Transverse colon (tissue), 4 donors: ENCODE measurements around the gene OCRL. TPM values are rescaled to one million over a fixed set of nuclear protein-coding genes. Genes with fewer than 3 reads are reported as not detected.

Experiments
- DNase-seq: peaks from one replicate; pipeline ENCODE4 v3.0.0-alpha.2; 2019
- H3K27ac ChIP-seq, 4 donors: fragments of 200-600 bp; sonication (generic); 2 replicates each; pipeline ENCODE4 v1.5.1; 2016 to 2018; ENCODE audit warnings: inconsistent platforms in 4 of 4
- H3K27me3 ChIP-seq: fragments of 200-600 bp; sonication (generic); 2 replicates; pipeline ENCODE4 v1.5.1; 2017; ENCODE audit warnings: inconsistent platforms
- H3K36me3 ChIP-seq, 4 donors: fragments of 200-600 bp; sonication (generic); 2 replicates each; pipeline ENCODE4 v1.5.1; 2017 to 2019; ENCODE audit warnings: inconsistent platforms in 4 of 4
- H3K4me1 ChIP-seq, 4 donors: fragments of 200-600 bp; sonication (generic); 2 replicates each; pipeline ENCODE4 v1.5.1; 2017 to 2020; ENCODE audit warnings: inconsistent platforms in 4 of 4
- H3K4me3 ChIP-seq, 4 donors: fragments of 200-600 bp; sonication (generic); 1 replicate in 1 of 4; 2 replicates in 3 of 4; pipeline versions ENCODE4 v1.5.1 to v1.6.1; 2017 to 2019; ENCODE audit warnings: inconsistent platforms in 4 of 4
- H3K9me3 ChIP-seq, 2 donors: fragments of 200-600 bp; sonication (generic); 2 replicates each; pipeline ENCODE4 v1.5.1; 2017 to 2019; ENCODE audit warnings: inconsistent platforms in 2 of 2
- EP300 ChIP-seq: sonication (generic); formaldehyde crosslinking; IDR thresholded peaks from one replicate; pipeline ENCODE4 v1.6.1; 2017; ENCODE audit warnings: antibody characterized with exemption, low read depth
- POLR2A ChIP-seq: fragments of 450-650 bp; IDR thresholded peaks from one replicate; pipeline ENCODE4 v1.6.1; 2016; ENCODE audit warnings: antibody characterized with exemption, mild to moderate bottlenecking, moderate library complexity
- POLR2AphosphoS5 ChIP-seq, 3 donors: sonication (generic); formaldehyde crosslinking; IDR thresholded peaks; one replicate each; pipeline ENCODE4 v1.6.1; 2016; ENCODE audit warnings: antibody characterized with exemption in 3 of 3
- whole genome bisulfite sequencing, 2 donors: methylation state at CpG; one replicate each; pipeline ENCODE4 v1.1.5; 2018; ENCODE audit warnings: low coverage in 1 of 2; 5-methylcytosine and 5-hydroxymethylcytosine counted together
- in situ Hi-C, 4 donors: fragments of 200-750 bp; cut with MboI; loops; one replicate each; pipeline versions ENCODE4 v1.15.0 to v1.15.1; 2017; ENCODE audit warnings: low sequenced_read_pairs in 3 of 4, low pct_ligation_motif_present in 1 of 4, low pct_unique_long_range_greater_than_20kb in 1 of 4
- intact Hi-C: fragments of 100-400 bp; cut with DNase I; formaldehyde crosslinking; loops from one replicate; pipeline ENCODE4 v1.15.1; 2023; ENCODE audit warnings: low total_unique reads
- total RNA-seq, 4 donors: library from RNA; depleted of rRNA; stranded (reverse); fragments of >200 nt; gene quantifications; one replicate each; pipeline ENCODE4 v1.1.0, GENCODE V29; 2016
- TF ChIP-seq, protein P1 (sequence below), 5 experiments: fragments of 200-600 bp in 3 of 5; fragments of 450-650 bp in 2 of 5; sonication (generic) in 3 of 5; IDR thresholded peaks; 1 replicate in 2 of 5; 2 replicates in 3 of 5; pipeline ENCODE4 v1.5.1; 2016 to 2017; ENCODE audit warnings: antibody characterized with exemption in 5 of 5, inconsistent platforms in 3 of 5, mild to moderate bottlenecking in 2 of 5, moderate library complexity in 1 of 5

OCRL gene
- total RNA-seq, 4 donors from 2014 or later, result 14.2 to 27.9 (median 20.0) TPM

DNA sequence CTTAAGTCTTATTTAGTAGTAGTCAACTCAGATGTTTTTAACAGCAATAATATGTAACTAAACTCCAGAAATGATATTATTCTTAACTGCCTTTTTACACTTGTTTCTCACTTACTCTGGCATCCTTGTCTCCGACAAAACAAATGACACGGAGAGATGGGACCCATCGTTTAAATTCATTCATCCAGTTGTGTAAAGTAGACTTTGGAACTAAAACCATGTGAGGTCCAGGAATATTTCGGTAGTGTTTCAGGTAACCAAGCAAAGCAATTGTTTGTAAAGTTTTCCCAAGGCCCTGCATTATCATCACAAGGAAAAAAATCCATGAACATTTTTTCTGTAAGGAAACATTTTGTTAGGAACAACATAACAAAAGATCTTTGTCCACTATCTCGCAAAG is 28.4 kb upstream of the OCRL start:
- in situ Hi-C loops, result no loop called here
- H3K9me3 ChIP-seq, result no peaks in the 10 kb centered on the region
- no peaks in the 10 kb centered on the region for H3K4me1 ChIP-seq
- H3K4me3 ChIP-seq, result no peak overlapping the region
- DNase-seq, result no peak
- TF ChIP-seq POLR2AphosphoS5 (IDR thresholded peaks at IDR 0.05), result no peak
- TF ChIP-seq, protein P1, sequence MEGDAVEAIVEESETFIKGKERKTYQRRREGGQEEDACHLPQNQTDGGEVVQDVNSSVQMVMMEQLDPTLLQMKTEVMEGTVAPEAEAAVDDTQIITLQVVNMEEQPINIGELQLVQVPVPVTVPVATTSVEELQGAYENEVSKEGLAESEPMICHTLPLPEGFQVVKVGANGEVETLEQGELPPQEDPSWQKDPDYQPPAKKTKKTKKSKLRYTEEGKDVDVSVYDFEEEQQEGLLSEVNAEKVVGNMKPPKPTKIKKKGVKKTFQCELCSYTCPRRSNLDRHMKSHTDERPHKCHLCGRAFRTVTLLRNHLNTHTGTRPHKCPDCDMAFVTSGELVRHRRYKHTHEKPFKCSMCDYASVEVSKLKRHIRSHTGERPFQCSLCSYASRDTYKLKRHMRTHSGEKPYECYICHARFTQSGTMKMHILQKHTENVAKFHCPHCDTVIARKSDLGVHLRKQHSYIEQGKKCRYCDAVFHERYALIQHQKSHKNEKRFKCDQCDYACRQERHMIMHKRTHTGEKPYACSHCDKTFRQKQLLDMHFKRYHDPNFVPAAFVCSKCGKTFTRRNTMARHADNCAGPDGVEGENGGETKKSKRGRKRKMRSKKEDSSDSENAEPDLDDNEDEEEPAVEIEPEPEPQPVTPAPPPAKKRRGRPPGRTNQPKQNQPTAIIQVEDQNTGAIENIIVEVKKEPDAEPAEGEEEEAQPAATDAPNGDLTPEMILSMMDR (IDR thresholded peaks at IDR 0.05), result no peak
- TF ChIP-seq EP300, result no peak
- TF ChIP-seq POLR2A, result no peak
- no peaks in the 10 kb centered on the region for H3K27me3 ChIP-seq
- intact Hi-C loops, result no loop called here
- H3K27ac ChIP-seq, result no peak overlapping the region
- WGBS, 2 donors, result 69 to 71% methylated on average over 1 to 5 of the region's 5 CpGs
- no peaks in the 10 kb centered on the region for H3K36me3 ChIP-seq

DNA sequence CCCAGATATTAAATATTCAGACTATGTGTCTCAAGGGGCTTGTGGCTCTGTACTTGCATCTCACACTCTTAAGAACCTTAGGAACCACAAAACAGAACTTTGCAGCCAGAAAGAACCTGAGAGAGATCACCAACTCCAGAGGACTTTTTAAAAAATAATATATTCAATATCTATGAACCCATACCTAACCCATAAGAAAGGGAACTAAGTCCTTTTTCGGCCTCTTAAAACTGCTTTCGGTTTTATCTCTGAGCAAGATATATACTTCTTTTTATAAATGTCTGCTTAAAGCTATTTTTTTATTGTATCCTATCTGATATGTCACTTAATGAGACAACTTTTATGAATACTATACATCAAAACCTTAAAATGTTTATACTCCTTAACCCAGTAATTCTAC is 27.6 kb upstream of the OCRL start:
- H3K9me3 ChIP-seq, result no peaks in the 10 kb centered on the region
- no peak overlapping the region for H3K27ac ChIP-seq
- no peak overlapping the region for H3K4me3 ChIP-seq
- 64 to 83% methylated on average over 2 of the region's 2 CpGs for WGBS, 2 donors
- in situ Hi-C loops (no loop called here), intact Hi-C loops (no loop called here)
- H3K4me1 ChIP-seq, result no peaks in the 10 kb centered on the region
- DNase-seq, result no peak
- TF ChIP-seq, protein P1 (IDR thresholded peaks at IDR 0.05), result no peak
- TF ChIP-seq EP300, result no peak
- no peak for TF ChIP-seq POLR2A
- TF ChIP-seq POLR2AphosphoS5 (IDR thresholded peaks at IDR 0.05), result no peak
- no peaks in the 10 kb centered on the region for H3K27me3 ChIP-seq
- no peaks in the 10 kb centered on the region for H3K36me3 ChIP-seq

DNA sequence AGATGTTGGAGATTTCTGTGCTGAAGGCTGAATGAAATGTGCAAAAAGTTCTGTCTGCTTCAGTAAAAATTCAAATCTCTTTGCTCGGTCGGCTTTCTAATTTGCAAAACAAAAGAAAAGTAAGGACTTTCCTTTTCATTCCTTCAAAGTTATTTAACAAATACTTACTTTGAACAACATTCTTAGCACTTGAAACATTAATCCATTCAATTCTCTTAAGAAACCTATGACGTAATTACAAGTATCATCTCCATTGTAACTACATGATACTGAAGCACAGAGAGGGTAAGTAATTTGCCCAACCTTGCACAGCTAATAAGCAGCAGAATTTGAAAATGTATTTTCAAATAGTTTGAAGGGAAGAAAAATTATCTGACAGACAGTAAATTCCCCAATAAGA is 23.7 kb upstream of the OCRL start:
- 72 to 100% methylated on average over 3 of the region's 3 CpGs for whole genome bisulfite sequencing, 2 donors
- H3K36me3 ChIP-seq, result no peaks in the 10 kb centered on the region
- no peak for TF ChIP-seq POLR2A
- TF ChIP-seq, protein P1 (IDR thresholded peaks at IDR 0.05), result no peak
- no peak for TF ChIP-seq POLR2AphosphoS5 (IDR thresholded peaks at IDR 0.05)
- no peak for TF ChIP-seq EP300
- no peaks in the 10 kb centered on the region for H3K27me3 ChIP-seq
- no peak overlapping the region for H3K27ac ChIP-seq
- H3K9me3 ChIP-seq, result no peaks in the 10 kb centered on the region
- in situ Hi-C loops (no loop called here), intact Hi-C loops (no loop called here)
- H3K4me1 ChIP-seq, result no peaks in the 10 kb centered on the region
- no peak overlapping the region for H3K4me3 ChIP-seq
- no peak for DNase-seq

- no peak for TF ChIP-seq EP300
- TF ChIP-seq POLR2AphosphoS5 (IDR thresholded peaks at IDR 0.05), result no peak
- no peak for TF ChIP-seq POLR2A
- WGBS, 2 donors, result 63 to 100% methylated on average over 1 to 3 of the region's 3 CpGs
Observed at GRCh38 chrX:129520151-129520550, 19.9 kb upstream of the OCRL start.

More at GRCh38 chrX:129520151-129520550, 19.9 kb upstream of the OCRL start:
- intact Hi-C loops (no loop called here), in situ Hi-C loops (no loop called here)
- Histone ChIP-seq H3K4me1 (peaks cover 0 to 4% (median 0%) of the 10 kb centered on the region in 4 donors), H3K9me3 (no peaks in the 10 kb centered on the region), H3K27ac (no peak overlapping the region), H3K4me3 (no peak overlapping the region), H3K27me3 (peaks cover 11% of the 10 kb centered on the region), H3K36me3 (no peaks in the 10 kb centered on the region)
- no peak for DNase-seq
